GM18517 (cell line): ENCODE results near the gene CPXM2.

Experiments
- ATAC-seq: cut with Tn5 transposase; IDR thresholded peaks from one replicate; pipeline ENCODE4 v1.9.1; 2021; ENCODE audit warnings: mild to moderate bottlenecking, moderate library complexity; ENCODE audit not compliant: unreplicated experiment

Gene CPXM2

GRCh38 chr10:123778719-123779517, 112.7 kb downstream of the CPXM2 start:
- no peak for ATAC-seq

- ATAC-seq, result no peak
Measured at GRCh38 chr10:123777881-123778280, 113.7 kb downstream of the CPXM2 start.

GRCh38 chr10:123774132-123774742, 117.4 kb downstream of the CPXM2 start:
- ATAC-seq, result no peak

- ATAC-seq, result no peak
Measured at GRCh38 chr10:123772645-123773508, 118.7 kb downstream of the CPXM2 start.

GRCh38 chr10:123771877-123772644, 119.5 kb downstream of the CPXM2 start:
- no peak for ATAC-seq

- no peak for ATAC-seq
Measured at GRCh38 chr10:123769647-123770046, 122.0 kb downstream of the CPXM2 start.

GRCh38 chr10:123766761-123767160, 124.8 kb downstream of the CPXM2 start:
- no peak for ATAC-seq

GRCh38 chr10:123766012-123766411, 125.6 kb downstream of the CPXM2 start:
- ATAC-seq, result no peak

- ATAC-seq, result no peak
Measured at GRCh38 chr10:123761666-123762230, 129.9 kb downstream of the CPXM2 start.

- no peak for ATAC-seq
Measured at GRCh38 chr10:123761038-123761428, 130.6 kb downstream of the CPXM2 start.

- ATAC-seq, result no peak
Measured at GRCh38 chr10:123760356-123761037, 131.1 kb downstream of the CPXM2 start.

GRCh38 chr10:123759501-123760031, 132.0 kb downstream of the CPXM2 start:
- ATAC-seq, result no peak

GRCh38 chr10:123759041-123759440, 132.6 kb downstream of the CPXM2 start:
- ATAC-seq, result no peak

- ATAC-seq, result no peak
Measured at GRCh38 chr10:123757853-123758252, 133.8 kb downstream of the CPXM2 start.

GRCh38 chr10:123755061-123755460, 136.5 kb downstream of the CPXM2 start:
- ATAC-seq, result no peak

- no peak for ATAC-seq
Measured at GRCh38 chr10:123754123-123754522, 137.5 kb downstream of the CPXM2 start.

GRCh38 chr10:123751342-123752134, 140.1 kb downstream of the CPXM2 start:
- no peak for ATAC-seq

GRCh38 chr10:123750901-123751300, 140.7 kb downstream of the CPXM2 start:
- no peak for ATAC-seq

- no peak for ATAC-seq
Measured at GRCh38 chr10:123748711-123749110, 142.9 kb downstream of the CPXM2 start.
